Right atrium auricular region (tissue), 2 donors: ENCODE data around the gene SHANK1. TPM values are rescaled to one million over a fixed set of nuclear protein-coding genes. Genes with fewer than 3 reads are reported as not detected.
"Not testable (repeated sequence)": the region's sequence is repeated elsewhere in the genome, so short reads cannot be mapped to it uniquely, and the experiment has no call there.

ENCODE experiments used
- DNase-seq: peaks from one replicate; pipeline ENCODE4 v3.0.0-alpha.2; 2019; ENCODE audit warnings: low spot score
- H3K27ac ChIP-seq, 2 donors: fragments of 200-600 bp; sonication (generic); 1 replicate in 1 of 2; 2 replicates in 1 of 2; pipeline ENCODE4 v1.5.1; 2016 to 2019
- H3K27me3 ChIP-seq, 2 donors: fragments of 200-600 bp; sonication (generic); one replicate each; pipeline versions ENCODE4 v1.5.1 to v1.6.0; 2017 to 2019
- H3K36me3 ChIP-seq: fragments of 200-600 bp; sonication (generic); one replicate; pipeline ENCODE4 v1.5.1; 2016
- H3K4me1 ChIP-seq, 2 donors: fragments of 200-600 bp; sonication (generic); one replicate each; pipeline versions ENCODE4 v1.5.1 to v1.6.0; 2017 to 2019
- H3K4me3 ChIP-seq, 2 donors: fragments of 200-600 bp; sonication (generic); 1 replicate in 1 of 2; 2 replicates in 1 of 2; pipeline ENCODE4 v1.5.1; 2017 to 2019; ENCODE audit warnings: mild to moderate bottlenecking in 1 of 2, moderate library complexity in 1 of 2
- H3K9me3 ChIP-seq, 2 donors: fragments of 200-600 bp; sonication (generic); one replicate each; pipeline ENCODE4 v1.5.1; 2019
- total RNA-seq, 2 donors: library from RNA; depleted of rRNA; stranded (reverse); fragments of >200 nt; gene quantifications; one replicate each; pipeline ENCODE4 v1.1.0, GENCODE V29; 2016
- TF ChIP-seq, protein P1 (sequence below), 2 donors: fragments of 200-600 bp; sonication (generic); IDR thresholded peaks; one replicate each; pipeline ENCODE4 v1.5.1; 2019; ENCODE audit warnings: antibody characterized with exemption in 2 of 2

SHANK1 gene
- 1 to 10 TPM in 1 of 2 donors, under 1 TPM in 1; 0.56 to 1.8 TPM for total RNA-seq

GRCh38 chr19:50719566-50719965, at the start of gene SHANK1:
Gene SHANK1, minus strand, starts transcription at chr19:50719802. Its CDS starts 2,883 bp downstream, at chr19:50716919.
- Histone ChIP-seq H3K36me3 (no peaks in the 10 kb centered on the region), H3K4me1 (peaks cover 0 to 31% of the 10 kb centered on the region in 2 donors), H3K9me3 (no peaks in the 10 kb centered on the region), H3K27ac (no peak within 1 kb of the TSS), H3K27me3 (peaks cover 0 to 6% of the 10 kb centered on the region in 2 donors), H3K4me3 (peak within 1 kb of the TSS; percentile 14 to 53)
- TF ChIP-seq, protein P1, sequence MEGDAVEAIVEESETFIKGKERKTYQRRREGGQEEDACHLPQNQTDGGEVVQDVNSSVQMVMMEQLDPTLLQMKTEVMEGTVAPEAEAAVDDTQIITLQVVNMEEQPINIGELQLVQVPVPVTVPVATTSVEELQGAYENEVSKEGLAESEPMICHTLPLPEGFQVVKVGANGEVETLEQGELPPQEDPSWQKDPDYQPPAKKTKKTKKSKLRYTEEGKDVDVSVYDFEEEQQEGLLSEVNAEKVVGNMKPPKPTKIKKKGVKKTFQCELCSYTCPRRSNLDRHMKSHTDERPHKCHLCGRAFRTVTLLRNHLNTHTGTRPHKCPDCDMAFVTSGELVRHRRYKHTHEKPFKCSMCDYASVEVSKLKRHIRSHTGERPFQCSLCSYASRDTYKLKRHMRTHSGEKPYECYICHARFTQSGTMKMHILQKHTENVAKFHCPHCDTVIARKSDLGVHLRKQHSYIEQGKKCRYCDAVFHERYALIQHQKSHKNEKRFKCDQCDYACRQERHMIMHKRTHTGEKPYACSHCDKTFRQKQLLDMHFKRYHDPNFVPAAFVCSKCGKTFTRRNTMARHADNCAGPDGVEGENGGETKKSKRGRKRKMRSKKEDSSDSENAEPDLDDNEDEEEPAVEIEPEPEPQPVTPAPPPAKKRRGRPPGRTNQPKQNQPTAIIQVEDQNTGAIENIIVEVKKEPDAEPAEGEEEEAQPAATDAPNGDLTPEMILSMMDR (IDR thresholded peaks at IDR 0.05): no peak
- no peak for DNase-seq

GRCh38 chr19:50768277-50768676, 48.7 kb upstream of the SHANK1 start:
- DNase-seq: no peak
- Histone ChIP-seq H3K4me3 (no peak overlapping the region), H3K36me3 (no peaks in the 10 kb centered on the region), H3K9me3 (peaks cover 0 to 9% of the 10 kb centered on the region in 2 donors), H3K4me1 (no peaks in the 10 kb centered on the region), H3K27me3 (no peaks in the 10 kb centered on the region), H3K27ac (no peak overlapping the region)
- TF ChIP-seq, protein P1 (IDR thresholded peaks at IDR 0.05): no peak

GRCh38 chr19:50767263-50767662, 47.7 kb upstream of the SHANK1 start:
- not testable (repeated sequence) for H3K4me3 ChIP-seq, H3K9me3 ChIP-seq, H3K27ac ChIP-seq, H3K36me3 ChIP-seq, DNase-seq, H3K4me1 ChIP-seq, H3K27me3 ChIP-seq

GRCh38 chr19:50766746-50767145, 47.1 kb upstream of the SHANK1 start:
- H3K9me3 ChIP-seq, H3K4me1 ChIP-seq, DNase-seq, H3K4me3 ChIP-seq, H3K36me3 ChIP-seq, H3K27ac ChIP-seq, H3K27me3 ChIP-seq: not testable (repeated sequence)

DNA sequence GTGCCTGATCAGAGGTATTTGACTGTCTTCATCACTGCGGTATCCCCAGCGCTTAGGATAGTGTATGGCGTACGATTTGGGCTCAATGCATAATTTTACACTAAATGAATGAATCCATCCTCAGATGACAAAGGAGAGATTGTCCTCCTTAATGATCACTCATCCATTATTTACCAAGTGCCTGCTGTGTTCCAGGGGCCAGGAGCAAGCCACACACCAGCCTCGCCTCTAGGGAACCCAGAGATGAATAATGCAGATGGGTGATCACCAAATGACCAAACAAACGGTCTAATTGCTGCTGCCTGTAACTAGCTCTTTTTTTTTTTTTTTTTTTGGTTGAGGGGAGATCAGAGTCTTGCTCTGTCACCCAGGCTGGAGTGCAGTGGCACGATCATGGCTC, 44.8 kb upstream of the SHANK1 start:
- H3K27me3 ChIP-seq: no peaks in the 10 kb centered on the region
- TF ChIP-seq, protein P1 (IDR thresholded peaks at IDR 0.05): no peak
- H3K9me3 ChIP-seq: no peaks in the 10 kb centered on the region

DNA sequence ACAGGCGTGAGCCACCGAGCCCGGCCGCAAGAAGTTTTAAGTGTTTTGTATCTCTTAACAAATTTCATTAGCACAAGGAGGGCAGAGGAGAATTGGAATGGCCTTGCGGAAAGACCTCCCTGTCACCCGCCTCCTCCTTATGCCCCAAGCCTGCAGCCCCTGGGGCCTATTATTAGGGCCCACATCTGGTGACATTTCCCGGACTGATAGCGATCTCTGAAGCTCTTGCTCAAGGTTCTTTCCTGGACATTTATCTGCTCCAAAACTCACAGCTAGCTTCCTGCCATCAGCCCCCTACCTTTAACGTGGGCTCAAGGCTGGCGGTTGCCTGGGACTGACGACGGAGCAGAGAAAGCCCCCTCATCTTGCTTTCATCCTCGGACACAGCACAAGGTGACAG, 43.9 kb upstream of the SHANK1 start:
- not testable (repeated sequence) for H3K4me1 ChIP-seq, DNase-seq, H3K4me3 ChIP-seq, H3K27me3 ChIP-seq, H3K36me3 ChIP-seq, H3K9me3 ChIP-seq, H3K27ac ChIP-seq

More for the DNA sequence above, 44.8 kb upstream of the SHANK1 start:
- H3K4me3 ChIP-seq: no peak overlapping the region
- H3K4me1 ChIP-seq: no peaks in the 10 kb centered on the region
- H3K27ac ChIP-seq: no peak overlapping the region
- no peaks in the 10 kb centered on the region for H3K36me3 ChIP-seq
- DNase-seq: no peak

DNA sequence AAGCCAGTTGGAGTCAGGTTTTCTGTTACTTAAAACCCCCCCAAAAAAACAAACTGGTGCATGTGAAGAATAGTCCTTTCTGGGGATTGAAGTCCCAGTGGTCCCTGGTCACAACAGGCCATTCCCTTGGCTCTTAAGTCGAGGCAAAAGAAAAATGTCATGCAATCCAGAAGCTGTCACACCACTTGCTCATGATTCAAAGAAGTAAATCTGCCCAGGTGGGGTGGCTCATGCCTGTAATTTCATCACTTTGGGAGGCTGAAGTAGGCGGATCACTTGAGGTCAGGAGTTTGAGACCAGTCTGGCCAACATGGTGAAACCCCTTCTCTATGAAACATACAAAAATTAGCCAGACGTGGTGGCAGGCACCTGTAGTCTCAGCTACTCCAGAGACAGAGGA, 41.9 kb upstream of the SHANK1 start:
- not testable (repeated sequence) for DNase-seq, H3K4me3 ChIP-seq, H3K36me3 ChIP-seq, H3K4me1 ChIP-seq, H3K27ac ChIP-seq, H3K27me3 ChIP-seq, H3K9me3 ChIP-seq

DNA sequence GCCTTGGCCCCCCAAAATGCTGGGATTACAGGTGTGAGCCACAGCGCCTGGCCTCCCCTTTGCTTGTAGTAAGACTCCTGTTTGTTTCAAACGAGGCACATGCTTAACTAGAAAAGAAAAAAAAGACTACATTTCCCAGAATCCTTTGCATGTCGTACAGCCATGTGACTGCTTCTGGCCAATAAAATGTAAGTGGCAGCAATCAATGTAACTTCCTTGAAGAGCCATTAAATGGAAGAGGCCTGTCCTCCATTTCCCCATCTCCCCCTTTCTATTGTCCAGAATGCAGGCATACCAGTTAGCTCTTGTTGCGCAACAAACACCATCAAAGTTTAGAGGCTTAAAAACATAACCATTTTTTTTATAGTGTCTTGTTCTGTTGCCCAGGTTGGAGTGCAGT, 40.3 kb upstream of the SHANK1 start:
- Histone ChIP-seq H3K27ac (no peak overlapping the region), H3K4me3 (no peak overlapping the region), H3K9me3 (no peaks in the 10 kb centered on the region), H3K4me1 (no peaks in the 10 kb centered on the region), H3K36me3 (no peaks in the 10 kb centered on the region), H3K27me3 (no peaks in the 10 kb centered on the region)
- no peak for DNase-seq
- TF ChIP-seq, protein P1 (IDR thresholded peaks at IDR 0.05): no peak

- DNase-seq, H3K4me1 ChIP-seq, H3K4me3 ChIP-seq, H3K27me3 ChIP-seq, H3K36me3 ChIP-seq, H3K27ac ChIP-seq, H3K9me3 ChIP-seq: not testable (repeated sequence)
Observed at GRCh38 chr19:50759076-50759475, 39.5 kb upstream of the SHANK1 start.

DNA sequence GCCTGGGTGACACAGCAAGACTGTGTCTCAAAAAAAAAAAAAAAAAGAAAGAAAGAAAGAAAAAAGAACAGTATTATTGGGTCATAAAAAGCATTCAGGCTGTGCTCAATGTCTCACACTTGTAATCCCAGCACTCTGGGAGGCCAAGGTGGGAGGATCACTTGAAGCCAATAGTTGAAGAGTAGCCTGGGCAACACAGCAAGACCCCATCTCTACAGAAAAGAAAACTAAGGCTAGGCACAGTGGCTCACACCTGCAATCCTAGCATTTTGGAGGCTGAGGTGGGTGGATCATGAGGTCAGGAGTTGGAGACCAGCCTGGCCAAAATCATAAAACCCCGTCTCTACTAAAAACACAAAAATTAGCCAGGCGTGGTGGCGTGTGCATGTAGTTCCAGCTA, 38.0 kb upstream of the SHANK1 start:
- H3K27ac ChIP-seq, H3K36me3 ChIP-seq, H3K4me1 ChIP-seq, DNase-seq, H3K9me3 ChIP-seq, H3K4me3 ChIP-seq, H3K27me3 ChIP-seq: not testable (repeated sequence)

DNA sequence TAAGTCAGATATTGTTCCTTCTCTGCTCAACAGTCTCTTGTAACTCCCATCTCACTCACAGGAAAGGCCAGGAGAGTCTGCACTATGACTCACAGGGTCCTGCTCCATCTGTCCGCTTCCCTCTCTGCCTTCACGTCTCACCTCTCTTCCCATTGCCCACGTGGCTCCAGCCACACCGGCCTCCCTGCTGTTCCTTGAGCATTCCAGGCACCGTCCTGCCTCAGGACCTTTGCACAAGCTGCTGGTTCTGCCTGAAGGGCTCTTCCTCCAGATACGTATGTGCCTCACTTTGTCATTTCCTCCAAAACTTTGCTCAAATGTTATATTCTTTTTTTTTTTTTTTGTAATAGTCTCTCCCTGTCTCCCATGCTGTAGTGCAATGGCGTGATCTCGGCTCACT, 36.6 kb upstream of the SHANK1 start:
- H3K27ac ChIP-seq, H3K4me1 ChIP-seq, DNase-seq, H3K9me3 ChIP-seq, H3K4me3 ChIP-seq, H3K36me3 ChIP-seq, H3K27me3 ChIP-seq: not testable (repeated sequence)
